ENCODE measurements around the gene CCDC3. TPM values are rescaled to one million over a fixed set of nuclear protein-coding genes. Genes with fewer than 3 reads are reported as not detected.
A peak's percentile ranks its signal among the peaks of the same experiment; 100 is the strongest.

Gene CCDC3
- polyA plus RNA-seq, 1 donor from 2014 or later: not detected

- Mint-ChIP-seq H3K27ac (no peak overlapping the region), H3K9me3 (peaks cover 0 to 2% (median 0%) of the 10 kb centered on the region in 3 donors), H3K4me1 (peaks cover 0 to 2% (median 0%) of the 10 kb centered on the region in 3 donors), H3K36me3 (no peaks in the 10 kb centered on the region), H3K27me3 (peaks cover 28% of the 10 kb centered on the region), H3K4me3 (no peak overlapping the region)
These were observed 152.9 kb downstream of the CCDC3 start for GRCh38 chr10:12848439-12849173.

GRCh38 chr10:12847361-12847975 is 154.0 kb downstream of the CCDC3 start:
- peaks cover 0 to 2% (median 0%) of the 10 kb centered on the region in 3 donors for H3K4me1 Mint-ChIP-seq
- peaks cover 27% of the 10 kb centered on the region for H3K27me3 Mint-ChIP-seq
- peak overlapping the region in 1 of 3 donors; percentile 59 for H3K27ac Mint-ChIP-seq
- peaks cover 0 to 2% (median 0%) of the 10 kb centered on the region in 3 donors for H3K9me3 Mint-ChIP-seq
- no peaks in the 10 kb centered on the region for H3K36me3 Mint-ChIP-seq
- no peak overlapping the region for H3K4me3 Mint-ChIP-seq

- Mint-ChIP-seq H3K9me3 (peaks cover 0 to 2% (median 0%) of the 10 kb centered on the region in 3 donors), H3K27ac (no peak overlapping the region), H3K27me3 (peaks cover 29% of the 10 kb centered on the region), H3K36me3 (no peaks in the 10 kb centered on the region), H3K4me1 (peaks cover 0 to 2% (median 0%) of the 10 kb centered on the region in 3 donors), H3K4me3 (no peak overlapping the region)
These were observed 154.8 kb downstream of the CCDC3 start for GRCh38 chr10:12846718-12847117.

Other genes with a start within 250 kb of the CCDC3 start
- gene OPTN, start 98.5 kb upstream of the CCDC3 start, polyA plus RNA-seq: 16.3 TPM
- gene MCM10, start 159.8 kb upstream of the CCDC3 start, polyA plus RNA-seq: not detected
- not detected for gene UCMA, start 232.7 kb upstream of the CCDC3 start, polyA plus RNA-seq